ENCODE measurements around the gene EXTL2.
"Not testable (repeated sequence)": the region's sequence is repeated elsewhere in the genome, so short reads cannot be mapped to it uniquely, and the experiment has no call there.

EXTL2 gene

GRCh38 chr1:100896481-100896982 is 1.9 kb upstream of the EXTL2 start:
- DNase-seq, result no peak

- peak; percentile 75 to 77 for DNase-seq
These were observed 1.2 kb upstream of the EXTL2 start, which contains the start of gene SLC30A7 for GRCh38 chr1:100895540-100896480. Gene SLC30A7, plus strand, starts transcription at chr1:100896090. Its CDS starts 173 bp downstream, at chr1:100896263.

- DNase-seq, result no peak
These were observed 924 bp downstream of the EXTL2 start for GRCh38 chr1:100893718-100894117.

- DNase-seq, result no peak
These were observed 2.1 kb downstream of the EXTL2 start for GRCh38 chr1:100892554-100892953.

GRCh38 chr1:100891380-100891779 is 3.3 kb downstream of the EXTL2 start:
- no peak for DNase-seq

GRCh38 chr1:100889869-100890482 is 4.7 kb downstream of the EXTL2 start:
- not testable (repeated sequence) for DNase-seq

GRCh38 chr1:100889007-100889406 is 5.6 kb downstream of the EXTL2 start:
- not testable (repeated sequence) for DNase-seq

GRCh38 chr1:100883963-100884362 is 10.7 kb downstream of the EXTL2 start:
- DNase-seq, result no peak

- DNase-seq, result no peak
These were observed 11.9 kb downstream of the EXTL2 start for GRCh38 chr1:100882698-100883097.

- DNase-seq, result no peak
These were observed 13.0 kb downstream of the EXTL2 start for GRCh38 chr1:100881687-100882086.

GRCh38 chr1:100879422-100879821 is 15.2 kb downstream of the EXTL2 start:
- DNase-seq, result no peak

GRCh38 chr1:100876291-100876690 is 18.4 kb downstream of the EXTL2 start:
- DNase-seq, result no peak

- DNase-seq, result no peak
These were observed 19.4 kb downstream of the EXTL2 start for GRCh38 chr1:100875228-100875627.

GRCh38 chr1:100874433-100874832 is 20.2 kb downstream of the EXTL2 start:
- DNase-seq, result no peak

GRCh38 chr1:100869996-100870395 is 24.6 kb downstream of the EXTL2 start:
- no peak for DNase-seq

- DNase-seq, result no peak
These were observed 26.2 kb downstream of the EXTL2 start for GRCh38 chr1:100868364-100868995.

- no peak for DNase-seq
These were observed 27.8 kb downstream of the EXTL2 start for GRCh38 chr1:100866901-100867206.

GRCh38 chr1:100866041-100866900 is 28.4 kb downstream of the EXTL2 start:
- no peak for DNase-seq

- DNase-seq, result no peak
These were observed 32.1 kb downstream of the EXTL2 start for GRCh38 chr1:100862591-100862990.

- DNase-seq, result no peak
These were observed 33.3 kb downstream of the EXTL2 start for GRCh38 chr1:100861379-100861778.

GRCh38 chr1:100860397-100860991 is 34.1 kb downstream of the EXTL2 start:
- no peak for DNase-seq

- not testable (repeated sequence) for DNase-seq
These were observed 39.5 kb downstream of the EXTL2 start for GRCh38 chr1:100855116-100855515.

Data from NCI-H187 (cell line).